HCT116 (cell line): ENCODE measurements around the gene CMC1.

Source experiments
- POLR2A ChIP-seq: IDR thresholded peaks from 2 replicates; pipeline ENCODE4 v1.7.0; 2011; ENCODE audit warnings: borderline replicate concordance; ENCODE audit not compliant: insufficient read depth, insufficient read length; ENCODE audit errors: extremely low read depth
- RAD21 ChIP-seq: IDR thresholded peaks from 2 replicates; pipeline ENCODE4 v1.6.1; 2012; ENCODE audit warnings: low read depth, mild to moderate bottlenecking
- REST ChIP-seq: IDR thresholded peaks from 2 replicates; pipeline ENCODE4 v1.6.1; 2012; ENCODE audit warnings: low read depth
- SIN3A ChIP-seq: IDR thresholded peaks from 2 replicates; pipeline ENCODE4 v1.6.1; 2012; ENCODE audit warnings: low read depth

- TF ChIP-seq SIN3A (no peak), POLR2A (no peak), REST (no peak), RAD21 (no peak)
Observed at GRCh38 chr3:28239108-28239507, 2.3 kb upstream of the CMC1 start.
